B cell (primary cell): ENCODE measurements around the gene JMJD1C.

Experiments used
- CTCF ChIP-seq: fragments of 200-600 bp; IDR thresholded peaks from one replicate; pipeline ENCODE4 v1.8.0; 2022; ENCODE audit warnings: antibody characterized with exemption, mild to moderate bottlenecking
- EZH2 ChIP-seq: IDR thresholded peaks from 2 replicates; pipeline ENCODE4 v1.6.1; 2012; ENCODE audit warnings: borderline replicate concordance, low read depth, mild to moderate bottlenecking, moderate library complexity, low read length; ENCODE audit not compliant: insufficient read depth, poor library complexity, severe bottlenecking

GRCh38 chr10:63264617-63265221, 201.1 kb downstream of the JMJD1C start:
- TF ChIP-seq CTCF = no peak
- no peak for TF ChIP-seq EZH2
